ENCODE data around the gene ALPI.

The ALPI gene

DNA sequence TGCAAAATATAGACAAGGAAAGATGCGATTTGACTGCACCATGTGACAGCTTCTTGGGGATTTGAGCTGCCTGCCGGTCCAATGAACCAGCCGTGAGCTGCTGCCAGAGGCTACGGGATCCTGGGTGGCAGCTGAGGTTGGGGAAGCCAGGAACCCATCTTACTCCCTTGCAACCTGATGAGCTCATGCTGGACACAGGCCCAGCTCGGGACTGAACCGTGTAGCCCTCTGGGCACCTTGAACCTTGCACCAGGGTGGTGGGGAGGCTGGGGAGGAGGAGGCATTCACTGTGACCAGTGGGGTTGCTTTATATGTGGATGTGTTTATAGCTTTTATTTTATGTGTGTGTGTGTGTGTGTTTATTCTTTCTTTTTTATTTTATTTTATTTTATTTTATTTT, 9.1 kb downstream of the ALPI start:
- no peak for DNase-seq

DNA sequence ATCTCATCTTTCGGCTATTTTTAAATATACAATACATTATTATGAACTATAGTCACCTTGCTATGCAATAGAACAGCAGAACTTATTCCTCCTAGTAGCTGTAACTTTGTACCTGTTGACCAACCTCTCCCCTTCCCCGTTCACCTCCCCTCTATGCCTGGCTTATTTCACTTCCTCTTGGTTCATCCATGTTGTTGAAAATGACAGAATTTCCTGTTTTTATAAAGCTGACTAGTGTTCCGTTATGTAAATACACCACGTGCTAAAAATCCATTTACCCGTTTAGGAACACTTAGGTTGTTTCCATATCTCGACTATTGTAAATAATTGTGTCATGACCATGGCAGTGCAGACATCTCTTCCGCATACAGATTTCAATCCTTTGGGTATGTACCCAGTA, 10.3 kb downstream of the ALPI start:
- no peak for DNase-seq

- DNase-seq, result peak; percentile 81
These were observed 17.5 kb downstream of the ALPI start for GRCh38 chr2:232473467-232473890.

GRCh38 chr2:232476045-232476444, 20.1 kb downstream of the ALPI start:
- DNase-seq, result no peak

GRCh38 chr2:232476791-232477190, 20.8 kb downstream of the ALPI start:
- DNase-seq, result no peak

GRCh38 chr2:232477751-232478510, 22.0 kb downstream of the ALPI start:
- DNase-seq, result no peak

- DNase-seq, result no peak
These were observed 22.8 kb downstream of the ALPI start for GRCh38 chr2:232478571-232479340.

DNA sequence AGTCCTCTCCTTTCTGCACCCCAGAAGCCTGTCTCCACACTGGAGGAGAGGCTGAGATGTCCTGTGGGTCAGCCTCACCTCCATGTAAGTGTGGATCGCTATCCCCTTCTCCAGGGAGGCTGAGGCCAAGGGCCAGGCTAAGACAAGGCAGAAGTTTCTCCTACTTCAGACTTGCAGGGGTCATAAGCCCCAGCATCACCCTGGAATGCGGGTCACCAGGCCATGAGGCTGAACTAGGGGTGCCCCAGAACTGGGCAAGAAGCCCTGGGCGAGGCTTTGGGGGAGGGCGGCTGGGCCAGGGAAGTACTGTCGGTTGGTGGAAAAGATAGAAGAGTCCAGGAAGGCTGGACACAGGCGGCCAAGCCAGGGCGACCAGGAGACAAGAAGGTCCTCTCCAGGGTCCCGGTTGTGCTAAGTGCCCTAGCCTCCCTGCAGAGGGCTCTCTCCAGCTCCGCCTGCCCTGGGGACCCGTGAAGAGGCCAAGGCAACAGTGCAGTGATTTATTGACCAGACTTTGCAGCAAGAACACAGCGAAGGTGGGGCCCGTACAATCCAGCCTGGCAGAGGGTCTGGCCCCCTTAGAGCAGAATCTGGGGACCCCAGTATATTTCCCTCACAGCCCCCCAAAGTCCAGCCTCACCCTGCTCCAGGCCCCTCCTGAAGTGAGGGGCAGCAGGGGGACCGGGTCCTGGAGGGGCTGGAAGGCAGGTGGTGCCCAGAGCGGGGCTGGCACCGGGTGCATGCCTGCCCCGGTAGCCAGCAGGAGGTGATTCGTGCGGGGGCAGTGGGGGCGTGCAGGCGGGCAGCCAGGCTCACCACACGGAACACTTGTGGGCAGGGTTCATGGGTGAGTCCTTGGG, 23.6 kb downstream of the ALPI start:
- no peak for DNase-seq

- DNase-seq, result no peak
These were observed 24.5 kb downstream of the ALPI start for GRCh38 chr2:232480201-232481190.

DNA sequence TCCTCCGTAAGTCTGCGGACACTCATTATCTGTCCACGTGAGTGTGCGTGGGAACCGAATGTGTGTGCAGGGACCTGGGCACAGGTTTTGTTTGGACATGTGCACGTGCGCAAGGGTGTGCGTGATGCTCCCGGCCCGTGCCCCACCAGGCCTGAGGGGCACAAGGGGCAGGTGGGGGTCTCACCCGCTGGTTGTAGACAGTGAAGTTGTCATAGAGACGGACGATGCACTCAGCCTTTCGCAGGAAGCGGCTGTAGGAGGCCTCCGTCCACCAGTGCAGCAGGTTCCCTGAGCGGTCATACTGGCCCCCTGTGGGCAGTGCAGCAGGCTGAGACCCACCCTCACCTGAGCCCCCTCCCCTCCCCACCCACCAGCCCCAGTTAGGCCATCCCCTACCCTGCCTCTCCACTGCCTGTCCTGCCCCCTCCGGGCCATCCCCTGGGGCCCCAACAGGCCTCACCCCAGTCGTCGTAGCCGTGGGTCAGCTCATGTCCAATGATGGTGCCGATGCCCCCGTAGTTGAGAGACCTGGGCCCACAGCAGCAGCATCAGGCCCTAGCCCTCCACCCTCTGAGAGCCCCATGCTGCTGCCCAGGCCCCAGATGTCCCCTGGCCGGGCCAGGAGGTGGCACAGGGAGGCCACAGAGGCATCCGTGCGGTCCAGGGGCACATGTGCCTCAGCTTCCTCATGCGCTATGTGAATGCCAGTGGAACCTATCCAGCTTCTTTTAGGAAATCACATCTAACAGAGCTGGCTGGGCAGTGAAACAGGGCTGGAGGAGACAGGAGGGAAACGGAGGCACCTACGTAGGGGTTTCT, 25.6 kb downstream of the ALPI start:
- no peak for DNase-seq

GRCh38 chr2:232482301-232483238, 26.6 kb downstream of the ALPI start:
- DNase-seq, result no peak

DNA sequence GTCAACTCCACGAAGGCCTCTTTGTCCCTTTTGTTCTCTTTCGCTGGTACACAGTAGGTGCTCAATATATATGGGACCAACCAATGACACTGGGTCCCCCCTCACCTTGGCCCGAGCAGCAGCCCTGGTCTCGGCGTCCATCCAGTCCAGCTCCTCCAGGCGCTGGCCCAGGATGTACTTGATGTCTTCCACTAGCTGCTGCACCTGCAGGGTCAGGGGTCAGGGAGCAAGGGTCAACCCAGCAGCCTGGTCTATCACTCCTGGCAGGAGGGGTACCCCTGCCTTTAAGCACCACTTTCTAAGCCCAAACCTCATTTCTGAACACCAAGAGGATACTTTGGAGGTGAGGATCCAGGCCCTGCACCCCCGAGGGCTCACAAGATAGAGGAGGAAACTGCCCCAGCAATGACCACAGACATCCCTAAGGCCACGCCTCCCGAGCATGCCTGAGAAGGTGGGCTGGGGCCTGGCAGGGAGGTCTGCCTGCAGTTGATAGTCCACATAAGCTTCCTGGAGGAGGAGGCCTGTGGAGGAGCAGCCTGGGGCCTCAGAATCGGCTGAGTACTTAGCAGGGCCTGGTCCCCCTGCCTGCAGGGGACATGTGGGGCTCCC, 27.5 kb downstream of the ALPI start:
- DNase-seq, result no peak

DNA sequence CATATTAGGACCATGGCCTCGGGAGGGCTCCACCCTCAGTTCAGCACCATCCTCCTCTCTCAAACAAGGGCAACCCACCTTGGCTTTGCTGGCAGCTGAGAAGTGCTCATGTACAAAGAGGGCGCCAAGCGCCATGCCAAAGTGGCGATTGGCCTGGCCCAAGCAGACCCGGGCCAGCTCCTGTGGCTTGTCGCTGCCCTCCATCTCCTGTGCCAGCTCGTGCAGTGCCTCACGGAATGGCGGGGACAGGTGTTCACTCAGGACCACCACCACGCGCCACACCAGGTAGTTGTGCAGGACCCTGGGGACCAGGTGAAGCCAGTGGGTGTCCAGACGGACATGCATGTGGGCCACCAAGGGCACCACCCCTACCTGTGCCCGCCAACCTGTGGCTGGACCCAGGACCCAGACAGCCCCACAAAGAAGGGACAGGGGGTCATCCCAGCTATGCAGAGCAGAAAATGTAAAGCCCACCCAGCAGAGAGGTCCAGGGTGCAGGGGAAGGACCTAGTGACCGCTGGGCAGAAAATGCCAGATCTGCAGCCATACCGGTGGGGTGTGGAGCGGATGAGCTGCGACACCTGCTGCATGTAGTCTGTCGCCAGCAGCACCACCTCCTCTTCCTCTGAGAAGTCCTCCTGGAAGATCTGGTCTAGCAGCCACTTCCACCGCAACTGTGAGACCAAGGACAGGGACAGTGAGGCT, 28.1 kb downstream of the ALPI start:
- no peak for DNase-seq

DNA sequence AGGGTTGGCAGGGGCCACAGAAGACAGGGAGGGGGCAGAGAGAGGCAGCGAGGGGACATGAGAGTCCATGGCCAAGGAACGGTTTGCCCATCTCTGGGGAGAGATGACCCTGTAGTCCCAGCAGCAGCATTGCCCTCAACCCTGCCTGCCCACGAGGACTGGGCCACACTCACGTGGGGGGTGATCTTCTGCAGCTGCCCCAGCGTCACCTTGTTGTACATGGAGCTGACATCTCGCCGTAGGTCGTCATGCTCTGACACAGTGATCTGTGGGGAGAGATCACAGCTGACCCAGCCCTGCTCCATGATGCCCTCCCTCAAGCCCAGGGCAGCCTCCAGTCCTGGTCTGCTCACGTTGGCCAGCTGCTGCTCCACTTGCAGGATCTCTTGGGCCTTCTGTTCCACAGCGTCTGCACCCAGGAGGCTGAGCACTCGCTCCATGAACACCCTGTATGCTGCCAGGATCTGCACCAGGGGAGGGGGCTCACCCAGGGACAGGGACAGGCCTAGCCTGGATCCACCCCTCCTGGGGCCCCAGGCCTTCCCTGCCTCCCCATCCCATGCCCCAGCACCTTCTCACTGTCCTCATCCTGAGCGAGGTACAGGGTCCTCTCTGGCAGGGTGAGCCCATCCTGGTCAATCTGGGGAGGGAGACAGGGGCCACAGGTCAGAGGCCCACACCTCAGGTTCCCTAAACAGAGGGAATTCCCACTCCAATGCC, 28.8 kb downstream of the ALPI start:
- DNase-seq, result no peak

DNA sequence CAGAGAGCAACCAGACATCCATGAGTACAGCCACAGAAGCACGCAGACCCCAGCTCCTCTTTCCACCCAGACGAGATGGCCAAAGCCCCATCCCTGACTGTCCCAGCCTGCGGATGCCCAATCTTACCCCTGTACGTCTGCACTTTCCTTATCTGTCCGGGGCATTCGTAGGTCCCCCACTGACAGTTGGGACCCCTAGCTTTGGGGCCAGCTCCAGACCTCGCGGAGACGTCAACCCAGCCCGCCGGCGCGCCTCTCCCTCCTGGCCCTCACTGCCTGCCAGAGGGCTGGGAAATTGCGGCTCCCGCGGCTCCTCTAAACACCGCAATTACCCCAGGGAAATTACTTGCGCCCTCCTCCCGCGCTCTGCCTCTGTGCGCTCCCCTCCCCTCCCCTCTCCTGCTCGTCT, 29.4 kb downstream of the ALPI start:
- no peak for DNase-seq

DNA sequence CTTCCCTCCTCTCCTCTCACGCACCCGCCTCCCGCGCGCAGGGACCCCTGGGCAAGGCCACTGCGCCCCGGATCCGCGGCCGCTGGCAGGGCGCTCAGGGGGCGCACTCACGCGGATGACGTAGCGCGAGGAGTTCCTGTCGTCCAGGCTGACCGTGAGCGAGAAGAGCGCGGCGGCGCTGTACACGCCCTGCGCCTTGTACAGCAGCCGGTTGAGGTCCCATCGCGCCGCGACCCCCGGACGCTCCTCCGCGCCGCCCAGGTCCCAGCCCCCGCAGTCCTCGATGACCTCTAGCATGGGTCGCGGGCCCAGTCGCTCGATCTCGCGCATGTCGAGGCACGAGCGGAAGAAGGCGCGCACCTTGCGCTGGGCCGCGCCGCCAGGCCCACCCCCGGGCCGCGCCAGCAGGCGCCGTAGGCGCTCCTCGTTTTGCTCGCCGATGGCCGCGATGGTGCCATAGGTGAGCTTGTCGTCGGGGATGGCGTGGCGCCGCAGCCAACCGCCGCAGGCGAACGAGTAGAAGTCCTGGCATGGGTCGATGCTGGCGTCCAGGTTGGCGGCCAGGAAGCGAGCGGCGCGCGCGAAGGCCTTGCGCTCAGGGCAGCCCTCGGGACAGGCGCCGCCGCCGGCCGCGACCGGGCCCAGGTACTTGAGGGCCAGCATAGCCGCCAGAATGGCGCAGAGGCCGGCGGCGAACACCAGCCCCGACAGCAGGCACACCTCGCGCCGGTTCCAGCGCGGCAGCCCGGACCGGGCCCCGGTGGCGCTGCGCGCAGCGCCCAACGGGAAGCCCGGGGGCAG, 30.0 kb downstream of the ALPI start:
- DNase-seq, result no peak
